GM18868 (cell line): Measurements from ENCODE around the gene PATJ.
"Not testable (repeated sequence)": the region's sequence is repeated elsewhere in the genome, so short reads cannot be mapped to it uniquely, and the experiment has no call there.

ENCODE experiments used
- ATAC-seq: cut with Tn5 transposase; IDR thresholded peaks from one replicate; pipeline ENCODE4 v1.9.1; 2021; ENCODE audit warnings: mild to moderate bottlenecking, moderate library complexity; ENCODE audit not compliant: unreplicated experiment

PATJ gene

DNA sequence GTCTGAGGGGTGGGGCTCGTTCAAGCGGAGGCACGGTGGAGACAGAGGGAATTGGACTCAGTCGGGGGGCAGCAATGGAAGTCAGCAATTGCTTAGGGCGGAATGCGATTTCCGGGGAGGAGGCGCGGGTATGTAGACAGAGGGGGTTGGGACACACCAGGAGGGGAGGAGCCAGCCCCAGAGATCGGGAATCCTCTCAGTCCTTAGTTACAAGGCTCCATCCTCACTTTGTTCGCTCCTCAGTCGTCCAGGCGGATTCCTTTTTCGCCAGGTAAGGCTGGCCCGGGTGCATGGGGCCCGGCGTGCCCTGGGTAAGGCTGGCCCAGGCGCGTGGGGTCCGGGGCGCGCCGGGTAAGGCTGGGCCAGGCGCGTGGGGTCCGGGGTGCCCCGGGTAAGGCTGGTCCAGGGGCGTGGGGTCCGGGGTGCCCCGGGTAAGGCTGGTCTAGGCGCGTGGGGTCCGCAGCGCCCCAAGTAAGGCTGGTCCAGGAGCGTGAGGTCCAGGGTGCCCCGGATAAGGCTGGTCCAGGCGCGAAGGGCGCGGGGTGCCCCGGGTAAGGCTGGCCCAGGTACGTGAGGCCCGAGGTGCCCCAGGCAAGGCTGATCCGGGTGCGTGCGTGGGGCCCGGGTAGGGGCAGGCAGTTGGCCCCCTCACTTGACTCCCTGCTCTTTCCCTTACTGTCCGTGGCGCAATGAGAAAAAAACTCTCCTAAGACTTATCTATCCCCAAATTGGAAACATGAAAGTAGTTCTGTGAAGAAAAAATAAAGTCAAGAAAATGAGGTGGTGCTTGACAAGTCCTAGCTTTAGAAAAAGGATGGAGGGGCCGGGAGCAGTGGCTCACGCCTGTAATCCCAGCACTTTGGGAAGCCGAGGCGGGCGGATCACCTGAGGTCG lies 452.6 kb downstream of the PATJ start, which contains the start of gene L1TD1:
Gene L1TD1, plus strand, starts transcription at position 199 of the 894 bp plus-strand sequence. CDS start 11,780 bp downstream, outside the sequence.
- ATAC-seq: no peak

DNA sequence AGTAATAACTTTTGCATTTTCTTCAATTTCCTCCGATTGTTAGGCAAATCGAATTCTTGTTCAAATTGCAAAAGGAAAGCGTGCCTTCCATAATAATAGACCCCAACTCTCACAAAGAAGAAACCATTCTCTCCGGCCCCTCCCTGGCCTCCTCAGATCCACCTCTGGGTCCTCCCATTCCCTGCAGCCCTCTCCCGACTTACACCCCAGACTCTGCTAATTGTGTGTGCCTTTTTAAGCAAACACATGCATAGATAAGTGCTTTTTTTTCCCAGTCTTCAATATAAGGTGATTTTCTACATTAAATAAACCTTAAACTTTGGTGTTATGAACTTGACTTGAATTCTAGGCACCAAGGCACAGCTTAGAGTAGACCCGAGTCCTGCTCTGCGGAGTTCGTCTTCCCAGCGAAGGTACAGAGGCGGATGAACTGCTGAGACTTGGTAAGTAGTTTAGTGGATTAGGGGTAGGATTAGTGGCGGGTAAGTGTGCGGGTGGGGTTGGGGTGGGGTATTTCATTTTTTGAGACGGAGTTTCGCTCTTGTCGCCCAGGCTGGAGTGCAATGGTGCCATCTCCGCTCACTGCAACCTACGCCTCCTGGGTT lies 453.9 kb downstream of the PATJ start:
- ATAC-seq: no peak

- no peak for ATAC-seq
These were observed 455.9 kb downstream of the PATJ start for GRCh38 chr1:62198069-62198780.

DNA sequence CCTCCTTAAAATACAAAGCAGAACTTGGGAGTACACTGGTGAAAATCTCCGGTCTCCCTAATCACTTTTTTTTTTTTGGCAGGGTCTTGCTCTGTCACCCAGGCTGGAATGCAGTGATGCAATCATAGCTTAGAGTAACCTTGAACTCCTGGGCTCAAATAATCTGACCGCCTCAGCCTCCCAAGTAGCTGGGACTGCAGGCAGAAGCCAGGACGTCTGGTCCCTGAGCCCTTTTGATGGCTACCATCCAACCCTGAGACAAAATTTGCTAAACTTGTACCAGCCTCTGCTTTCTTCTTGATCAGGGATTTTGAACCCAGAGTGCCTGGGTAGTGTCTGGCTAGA lies 456.5 kb downstream of the PATJ start:
- ATAC-seq: no peak

DNA sequence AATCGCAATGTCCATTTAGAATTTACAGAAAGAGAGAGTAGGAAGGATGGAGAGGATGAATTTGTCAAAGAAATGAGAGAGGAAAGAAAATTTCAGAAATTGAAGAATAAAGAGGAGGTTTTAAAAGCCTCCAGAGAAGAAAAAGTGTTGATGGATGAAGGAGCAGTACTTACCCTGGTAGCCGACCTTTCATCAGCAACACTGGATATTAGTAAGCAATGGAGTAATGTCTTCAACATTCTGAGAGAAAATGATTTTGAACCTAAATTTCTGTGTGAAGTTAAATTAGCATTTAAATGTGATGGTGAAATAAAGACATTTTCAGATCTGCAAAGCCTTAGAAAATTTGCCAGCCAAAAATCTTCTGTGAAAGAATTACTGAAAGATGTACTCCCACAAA lies 464.9 kb downstream of the PATJ start:
- no peak for ATAC-seq

- ATAC-seq: no peak
These were observed 465.8 kb downstream of the PATJ start for GRCh38 chr1:62208087-62208486.

DNA sequence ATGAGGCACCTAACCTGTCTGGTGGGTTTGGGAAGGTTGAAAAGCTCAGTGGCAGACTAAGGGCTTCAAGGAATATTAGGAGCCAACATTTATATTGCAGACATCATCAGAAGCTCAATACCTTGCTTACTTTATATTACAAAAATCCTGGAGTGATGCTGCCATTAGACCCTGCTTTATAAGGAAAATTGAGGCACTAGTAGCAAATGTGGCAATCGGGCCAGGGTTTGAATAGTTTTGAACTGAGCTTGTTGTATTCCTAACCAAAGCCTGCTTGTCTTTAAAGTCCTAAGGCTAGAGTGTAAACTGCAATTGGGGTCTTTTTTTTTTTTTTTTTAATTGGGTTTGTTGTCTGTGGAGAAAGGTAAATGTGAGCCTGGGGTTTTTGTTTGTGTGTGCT lies 466.7 kb downstream of the PATJ start:
- no peak for ATAC-seq

GRCh38 chr1:62209931-62210595 lies 467.8 kb downstream of the PATJ start:
- no peak for ATAC-seq

DNA sequence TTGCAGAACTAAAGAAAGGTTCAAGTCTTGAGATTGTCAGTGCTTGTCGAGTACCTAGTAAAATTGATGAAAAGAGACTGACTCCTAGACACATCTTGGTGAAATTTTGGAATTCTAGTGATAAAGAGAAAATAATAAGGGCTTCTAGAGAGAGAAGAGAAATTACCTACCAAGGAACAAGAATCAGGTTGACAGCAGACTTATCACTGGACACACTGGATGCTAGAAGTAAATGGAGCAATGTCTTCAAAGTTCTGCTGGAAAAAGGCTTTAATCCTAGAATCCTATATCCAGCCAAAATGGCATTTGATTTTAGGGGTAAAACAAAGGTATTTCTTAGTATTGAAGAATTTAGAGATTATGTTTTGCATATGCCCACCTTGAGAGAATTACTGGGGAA lies 468.7 kb downstream of the PATJ start:
- ATAC-seq: no peak

DNA sequence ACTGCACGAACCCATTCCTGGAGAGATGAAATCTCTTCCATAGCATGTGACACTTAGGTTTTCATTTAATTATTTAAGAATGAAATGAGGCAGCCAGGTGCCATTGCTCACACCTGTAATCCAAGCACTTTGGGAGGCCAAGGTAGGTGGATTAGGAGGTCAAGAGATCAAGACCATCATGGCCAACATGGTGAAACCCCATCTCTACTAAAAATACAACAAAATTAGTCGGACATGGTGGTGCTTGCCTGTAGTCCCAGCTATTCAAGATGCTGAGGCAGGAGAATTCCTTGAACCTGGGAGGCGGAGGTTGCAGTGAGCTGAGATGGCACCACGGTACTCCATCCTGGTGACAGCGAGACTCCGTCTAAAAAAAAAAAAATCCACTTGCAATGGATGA lies 470.1 kb downstream of the PATJ start:
- ATAC-seq: no peak

DNA sequence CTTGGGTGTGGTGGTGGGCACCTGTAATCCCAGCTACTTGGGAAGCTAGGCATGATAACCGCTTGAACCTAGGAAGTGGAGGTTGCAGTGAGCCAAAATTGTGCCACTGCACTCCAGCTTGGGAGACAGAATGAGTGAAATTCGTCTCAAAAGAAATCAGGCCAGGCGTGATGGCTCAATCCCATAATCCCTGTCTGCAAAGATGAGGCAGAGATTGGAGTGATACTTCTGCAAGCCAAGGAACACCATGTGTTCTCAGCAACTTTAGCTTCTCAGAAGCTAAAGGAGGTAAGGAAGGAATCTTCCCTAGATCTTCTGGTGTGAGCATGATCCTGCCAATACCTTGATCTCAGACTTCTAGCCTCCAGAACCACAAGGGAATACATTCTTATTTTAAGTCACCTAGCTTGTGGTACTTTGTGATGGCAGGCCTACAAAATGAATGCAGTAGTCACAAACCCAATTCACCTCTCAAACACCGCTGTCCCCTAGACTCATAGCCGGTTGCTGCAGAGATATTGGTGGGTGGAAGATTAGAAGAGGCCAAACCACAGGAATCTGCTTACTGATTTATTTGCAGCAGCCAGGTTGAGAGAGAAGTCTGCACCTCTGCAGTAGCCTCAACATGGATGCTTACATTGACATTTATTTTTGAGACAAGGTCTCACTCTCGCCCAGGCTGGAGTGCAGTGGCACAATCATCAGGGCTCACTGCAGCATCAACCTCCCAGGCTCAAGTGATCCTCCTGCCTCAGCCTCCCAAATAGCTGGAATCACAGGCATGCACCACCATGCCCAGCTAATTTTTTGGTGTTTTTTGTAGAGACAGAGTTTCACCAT lies 471.0 kb downstream of the PATJ start:
- ATAC-seq: no peak

DNA sequence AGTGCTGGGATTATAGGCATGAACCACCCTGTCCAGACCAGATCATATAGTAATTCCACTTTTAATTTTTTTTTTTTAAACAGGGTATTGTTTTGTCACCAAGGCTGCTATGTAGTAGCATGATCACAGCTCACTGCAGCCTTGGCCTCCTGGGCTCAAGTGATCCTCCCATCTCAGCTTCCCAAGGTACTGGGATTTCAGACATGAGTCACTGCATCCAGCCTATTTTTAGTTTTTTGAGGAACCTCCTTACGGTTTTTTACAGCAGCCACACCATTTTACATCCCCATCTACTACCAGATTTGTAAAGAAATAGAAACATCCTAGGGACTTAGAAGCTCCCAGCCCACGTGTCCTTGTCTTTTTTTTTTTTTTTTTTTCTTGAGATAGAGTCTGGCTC lies 476.3 kb downstream of the PATJ start:
- no peak for ATAC-seq

DNA sequence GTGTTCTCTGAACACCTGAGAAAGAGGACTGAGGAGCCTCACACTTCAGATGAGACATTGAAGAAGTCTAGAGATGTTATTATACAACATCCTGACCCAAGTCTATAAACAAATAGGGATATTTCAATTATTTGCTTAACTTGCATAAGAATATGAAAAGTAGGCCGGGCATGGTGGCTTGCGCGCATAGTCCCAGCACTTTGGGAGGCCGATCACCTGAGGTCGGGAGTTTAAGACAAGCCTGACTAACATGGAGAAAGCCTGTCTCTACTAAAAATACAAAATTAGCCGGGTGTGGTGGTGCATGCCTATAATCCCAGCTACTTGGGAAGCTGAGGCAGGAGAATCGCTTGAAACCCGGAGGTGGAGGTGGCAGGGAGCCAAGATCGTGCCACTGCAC lies 478.2 kb downstream of the PATJ start:
- ATAC-seq: not testable (repeated sequence)

- no peak for ATAC-seq
These were observed 478.9 kb downstream of the PATJ start for GRCh38 chr1:62221171-62221570.

DNA sequence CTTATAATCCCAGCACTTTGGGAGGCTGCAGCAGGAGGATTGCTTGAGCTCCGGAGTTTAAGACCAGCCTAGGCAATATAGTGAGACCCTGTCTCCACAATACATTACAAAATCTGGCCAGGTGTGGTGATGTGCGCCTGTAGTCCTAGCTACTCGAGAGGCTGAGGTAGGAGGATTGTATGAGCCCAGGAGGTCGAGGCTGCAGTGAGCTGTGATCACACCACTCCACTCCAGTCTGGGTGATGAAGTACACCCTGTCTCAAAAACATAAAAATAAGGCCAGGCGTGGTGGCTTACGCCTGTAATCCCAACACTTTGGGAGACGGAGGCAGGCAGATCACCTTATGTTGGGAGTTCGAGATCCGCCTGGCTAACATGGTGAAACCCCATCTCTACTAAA lies 480.0 kb downstream of the PATJ start:
- no peak for ATAC-seq

DNA sequence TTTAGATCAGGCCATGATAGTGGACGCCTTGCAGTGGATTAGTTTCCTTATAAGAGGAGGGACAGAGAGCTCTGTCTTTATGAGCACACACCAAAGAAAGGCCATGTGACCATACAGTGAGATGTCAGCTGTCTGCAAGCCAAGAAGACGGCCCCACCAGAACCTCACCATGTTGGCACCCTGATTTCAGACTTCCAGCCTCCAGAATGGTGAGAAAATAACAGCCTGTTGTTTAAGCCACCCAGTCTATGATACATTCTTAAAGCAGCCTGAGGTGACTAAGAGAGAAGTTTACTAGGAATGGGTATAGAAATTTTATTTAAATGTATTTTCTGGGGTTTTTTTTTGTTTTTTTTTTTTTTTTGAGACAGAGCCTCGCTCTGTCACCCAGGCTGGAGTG lies 481.9 kb downstream of the PATJ start:
- ATAC-seq: no peak

DNA sequence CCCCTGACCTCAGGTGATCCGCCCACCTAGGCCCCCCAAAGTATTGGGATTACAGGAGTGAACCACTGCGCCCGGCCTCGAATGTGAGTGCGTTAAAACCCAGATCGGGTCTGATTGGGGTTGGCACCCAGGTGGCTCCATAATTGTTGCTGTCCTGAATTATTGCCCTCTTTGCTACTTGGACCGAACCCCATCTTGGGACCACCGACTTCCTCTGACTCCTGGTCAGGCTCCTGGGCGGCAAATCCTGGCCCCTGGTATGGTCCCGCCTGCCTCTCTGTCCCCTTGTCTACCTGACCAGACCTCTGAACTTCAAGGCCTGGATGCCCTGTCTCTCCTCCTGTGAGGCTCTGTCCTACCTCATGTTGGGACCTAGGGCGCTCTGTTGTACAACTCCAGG lies 485.2 kb downstream of the PATJ start:
- ATAC-seq: no peak
